ENCODE data around the gene KMT2D. TPM values are rescaled to one million over a fixed set of nuclear protein-coding genes. Genes with fewer than 3 reads are reported as not detected.

The KMT2D gene, protein sequence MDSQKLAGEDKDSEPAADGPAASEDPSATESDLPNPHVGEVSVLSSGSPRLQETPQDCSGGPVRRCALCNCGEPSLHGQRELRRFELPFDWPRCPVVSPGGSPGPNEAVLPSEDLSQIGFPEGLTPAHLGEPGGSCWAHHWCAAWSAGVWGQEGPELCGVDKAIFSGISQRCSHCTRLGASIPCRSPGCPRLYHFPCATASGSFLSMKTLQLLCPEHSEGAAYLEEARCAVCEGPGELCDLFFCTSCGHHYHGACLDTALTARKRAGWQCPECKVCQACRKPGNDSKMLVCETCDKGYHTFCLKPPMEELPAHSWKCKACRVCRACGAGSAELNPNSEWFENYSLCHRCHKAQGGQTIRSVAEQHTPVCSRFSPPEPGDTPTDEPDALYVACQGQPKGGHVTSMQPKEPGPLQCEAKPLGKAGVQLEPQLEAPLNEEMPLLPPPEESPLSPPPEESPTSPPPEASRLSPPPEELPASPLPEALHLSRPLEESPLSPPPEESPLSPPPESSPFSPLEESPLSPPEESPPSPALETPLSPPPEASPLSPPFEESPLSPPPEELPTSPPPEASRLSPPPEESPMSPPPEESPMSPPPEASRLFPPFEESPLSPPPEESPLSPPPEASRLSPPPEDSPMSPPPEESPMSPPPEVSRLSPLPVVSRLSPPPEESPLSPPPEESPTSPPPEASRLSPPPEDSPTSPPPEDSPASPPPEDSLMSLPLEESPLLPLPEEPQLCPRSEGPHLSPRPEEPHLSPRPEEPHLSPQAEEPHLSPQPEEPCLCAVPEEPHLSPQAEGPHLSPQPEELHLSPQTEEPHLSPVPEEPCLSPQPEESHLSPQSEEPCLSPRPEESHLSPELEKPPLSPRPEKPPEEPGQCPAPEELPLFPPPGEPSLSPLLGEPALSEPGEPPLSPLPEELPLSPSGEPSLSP (N-terminal part only)
- polyA plus RNA-seq (2012; ENCODE audit: low read depth, missing spikeins), result 17.2 TPM

DNA sequence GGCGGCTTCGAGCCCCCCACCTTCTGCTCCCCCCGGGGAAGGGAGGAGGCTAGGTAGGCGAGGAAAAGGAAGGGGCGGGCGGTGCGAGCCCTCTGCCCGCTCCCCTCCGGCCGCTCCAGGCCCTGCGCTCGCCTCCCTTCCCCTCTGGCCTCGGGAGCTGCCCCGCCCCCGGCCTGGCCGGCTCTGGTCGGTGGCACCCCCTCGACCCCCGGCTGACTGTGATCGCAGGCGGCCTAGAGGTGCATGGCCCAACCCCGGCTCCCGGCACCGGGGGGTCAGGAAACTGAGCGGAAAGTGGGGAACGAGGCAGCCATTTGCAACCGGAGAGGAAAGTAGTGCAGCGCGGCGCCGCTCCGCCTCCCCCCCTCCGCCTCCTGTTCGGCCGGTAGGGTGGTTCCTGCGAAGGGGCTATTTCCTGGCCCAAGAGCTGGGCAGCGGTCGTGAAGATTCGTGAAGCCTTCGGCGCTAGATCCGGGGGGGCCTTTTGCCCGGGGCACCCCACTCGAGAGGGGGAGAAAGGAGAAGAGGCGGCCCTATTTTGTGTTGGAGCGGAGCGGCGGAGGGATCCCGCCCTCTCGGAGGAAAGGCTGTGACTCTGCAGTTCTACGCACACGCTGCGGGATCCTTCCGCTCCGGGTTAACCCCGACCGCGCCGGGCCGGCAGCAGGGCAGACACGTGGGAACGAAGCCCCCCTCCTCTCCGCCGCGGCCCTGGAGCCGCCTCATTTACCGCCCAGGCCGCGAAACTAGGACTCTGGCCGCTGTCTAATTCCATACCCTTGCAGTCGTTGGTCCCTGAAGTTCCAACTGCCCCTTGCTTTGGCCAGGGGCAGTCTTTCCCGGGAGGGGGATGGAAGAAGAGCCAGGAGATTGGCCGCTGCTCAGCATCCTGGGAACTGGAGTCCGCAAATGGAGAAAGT, at the start of gene KMT2D:
TSS of gene KMT2D (minus strand) at position 558 of the 920 bp plus-strand sequence. CDS start 5,470 bp downstream, outside the sequence.
- DNase-seq (ENCODE audit: insufficient read length, low spot score) (peak; percentile 92), FAIRE-seq (peak; percentile 87)
- TF ChIP-seq POLR2AphosphoS5 (IDR thresholded peaks at IDR 0.05; ENCODE audit: low read depth, low read length) (peak; percentile 82), SPI1 (IDR thresholded peaks at IDR 0.05; ENCODE audit: low read depth, low read length) (no peak), PAX5 (IDR thresholded peaks at IDR 0.05; ENCODE audit: insufficient read depth, low read length, severe bottlenecking) (no peak), POLR2A (IDR thresholded peaks at IDR 0.05; ENCODE audit: low read depth, low read length) (peak; percentile 84; the same call in 1 of the 2 replicates), POU2F2 (IDR thresholded peaks at IDR 0.05; ENCODE audit: low read depth, low read length) (peak; percentile 64; the same call in 1 of the 2 replicates), TAF1 (IDR thresholded peaks at IDR 0.05; ENCODE audit: low read depth, low read length) (peak; percentile 67)

DNA sequence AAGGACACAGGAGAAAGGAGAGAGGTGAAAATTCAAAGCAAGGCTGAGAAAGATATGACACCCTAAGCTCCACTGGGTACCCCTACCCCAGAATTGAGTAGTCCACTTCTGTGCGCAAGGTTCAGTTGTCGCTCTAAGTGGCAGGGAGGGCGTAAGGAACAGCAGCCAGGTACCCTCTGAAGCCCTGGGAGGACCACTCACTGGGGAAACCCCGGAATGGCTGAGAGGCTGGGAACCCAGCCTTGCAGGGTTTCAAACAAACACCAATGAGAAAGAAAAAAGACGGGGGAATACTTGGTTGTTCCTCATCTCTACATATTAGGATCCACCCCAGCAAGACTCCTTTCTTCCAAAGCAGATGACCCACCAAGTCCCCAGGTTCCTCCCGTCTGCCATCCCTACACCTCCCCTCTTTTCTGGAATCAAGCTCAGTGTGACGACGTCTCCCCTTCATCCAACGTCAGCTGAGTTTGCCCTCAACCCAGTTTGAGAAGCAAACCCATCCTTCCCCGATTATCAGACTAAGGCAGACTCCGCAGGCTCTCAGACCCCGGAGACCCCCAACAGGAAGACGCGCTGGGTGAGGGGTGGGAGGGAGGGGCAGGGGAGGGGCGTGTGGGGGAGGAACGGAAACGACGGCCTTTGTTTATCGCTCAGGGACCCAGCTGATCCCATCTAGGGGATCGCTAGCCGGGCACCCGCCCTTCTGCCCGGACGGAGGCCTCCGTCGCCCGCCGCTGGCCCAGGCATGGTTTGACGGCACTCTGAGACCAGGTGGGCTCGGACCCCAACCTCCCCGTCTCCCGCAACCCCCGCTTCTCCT, 49.3 kb upstream of the KMT2D start:
- FAIRE-seq, result no peak
- no peak for TF ChIP-seq POU2F2 (IDR thresholded peaks at IDR 0.05; ENCODE audit: low read depth, low read length)
- TF ChIP-seq TAF1 (IDR thresholded peaks at IDR 0.05; ENCODE audit: low read depth, low read length), result no peak
- no peak for TF ChIP-seq POLR2AphosphoS5 (IDR thresholded peaks at IDR 0.05; ENCODE audit: low read depth, low read length)
- TF ChIP-seq POLR2A (IDR thresholded peaks at IDR 0.05; ENCODE audit: low read depth, low read length), result no peak
- no peak for TF ChIP-seq SPI1 (IDR thresholded peaks at IDR 0.05; ENCODE audit: low read depth, low read length)
- TF ChIP-seq PAX5 (IDR thresholded peaks at IDR 0.05; ENCODE audit: insufficient read depth, low read length, severe bottlenecking), result no peak
- no peak for DNase-seq (ENCODE audit: insufficient read length, low spot score)

DNA sequence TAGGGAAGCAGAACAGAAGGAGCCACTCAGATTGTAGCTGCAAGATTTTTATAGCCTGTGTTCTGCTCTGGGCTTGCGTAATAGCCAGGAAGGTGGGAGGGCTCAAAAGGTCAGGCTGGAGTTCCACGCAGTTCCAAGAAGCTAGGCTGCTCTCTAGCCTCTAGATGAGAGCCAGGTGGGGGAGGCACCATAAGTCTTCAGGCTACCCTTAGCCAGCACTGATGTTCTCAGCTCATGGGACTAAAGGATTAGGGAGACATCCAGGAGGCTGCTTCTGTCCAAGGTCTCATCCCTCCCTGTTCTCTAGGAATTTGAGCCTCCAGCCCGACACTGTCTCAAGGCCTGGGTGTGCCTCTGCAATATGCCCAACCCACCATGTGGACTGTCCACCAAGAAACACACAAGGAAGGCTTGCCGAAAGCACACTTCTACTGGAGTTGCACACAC, 48.4 kb upstream of the KMT2D start:
- no peak for TF ChIP-seq SPI1 (IDR thresholded peaks at IDR 0.05; ENCODE audit: low read depth, low read length)
- no peak for DNase-seq (ENCODE audit: insufficient read length, low spot score)
- no peak for FAIRE-seq

DNA sequence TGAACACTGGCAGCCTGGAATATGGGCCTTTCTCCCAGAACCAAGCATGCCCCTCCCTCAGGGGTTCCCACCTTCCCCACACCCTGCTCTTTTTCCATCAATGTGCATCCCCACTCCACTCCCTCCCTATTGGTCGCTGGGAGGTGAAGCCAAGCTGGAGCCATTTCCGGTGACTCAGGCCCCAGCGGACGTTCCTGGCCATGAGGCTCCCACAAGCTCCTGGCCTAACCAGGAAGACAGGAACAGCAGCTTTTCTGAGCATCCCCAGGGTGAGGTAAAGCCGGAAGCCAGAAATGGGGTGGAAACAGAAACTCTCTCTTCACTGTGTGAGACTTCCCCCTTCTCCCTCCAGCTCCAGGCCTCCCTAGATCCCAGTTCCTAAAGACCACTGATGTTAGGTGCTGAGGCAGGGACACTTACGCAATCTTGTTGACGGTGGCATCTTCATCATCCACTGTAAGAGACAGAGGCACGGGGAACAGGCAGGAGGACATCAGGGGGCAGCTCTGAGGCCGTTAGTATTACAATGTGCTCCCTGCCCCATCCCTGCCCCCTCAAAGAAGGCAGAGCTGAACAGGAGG, 45.0 kb upstream of the KMT2D start:
- TF ChIP-seq PAX5 (IDR thresholded peaks at IDR 0.05; ENCODE audit: insufficient read depth, low read length, severe bottlenecking) (no peak), POU2F2 (IDR thresholded peaks at IDR 0.05; ENCODE audit: low read depth, low read length) (no peak), POLR2A (IDR thresholded peaks at IDR 0.05; ENCODE audit: low read depth, low read length) (no peak), POLR2AphosphoS5 (IDR thresholded peaks at IDR 0.05; ENCODE audit: low read depth, low read length) (no peak), SPI1 (IDR thresholded peaks at IDR 0.05; ENCODE audit: low read depth, low read length) (no peak), TAF1 (IDR thresholded peaks at IDR 0.05; ENCODE audit: low read depth, low read length) (no peak)
- no peak for FAIRE-seq
- DNase-seq (ENCODE audit: insufficient read length, low spot score), result no peak

GRCh38 chr12:49104822-49105221, 44.2 kb upstream of the KMT2D start:
- DNase-seq (ENCODE audit: insufficient read length, low spot score) (no peak), FAIRE-seq (no peak)
- TF ChIP-seq PAX5 (IDR thresholded peaks at IDR 0.05; ENCODE audit: insufficient read depth, low read length, severe bottlenecking), result no peak
- TF ChIP-seq POLR2A (IDR thresholded peaks at IDR 0.05; ENCODE audit: low read depth, low read length), result no peak
- TF ChIP-seq TAF1 (IDR thresholded peaks at IDR 0.05; ENCODE audit: low read depth, low read length), result no peak
- no peak for TF ChIP-seq POU2F2 (IDR thresholded peaks at IDR 0.05; ENCODE audit: low read depth, low read length)
- no peak for TF ChIP-seq POLR2AphosphoS5 (IDR thresholded peaks at IDR 0.05; ENCODE audit: low read depth, low read length)
- no peak for TF ChIP-seq SPI1 (IDR thresholded peaks at IDR 0.05; ENCODE audit: low read depth, low read length)

DNA sequence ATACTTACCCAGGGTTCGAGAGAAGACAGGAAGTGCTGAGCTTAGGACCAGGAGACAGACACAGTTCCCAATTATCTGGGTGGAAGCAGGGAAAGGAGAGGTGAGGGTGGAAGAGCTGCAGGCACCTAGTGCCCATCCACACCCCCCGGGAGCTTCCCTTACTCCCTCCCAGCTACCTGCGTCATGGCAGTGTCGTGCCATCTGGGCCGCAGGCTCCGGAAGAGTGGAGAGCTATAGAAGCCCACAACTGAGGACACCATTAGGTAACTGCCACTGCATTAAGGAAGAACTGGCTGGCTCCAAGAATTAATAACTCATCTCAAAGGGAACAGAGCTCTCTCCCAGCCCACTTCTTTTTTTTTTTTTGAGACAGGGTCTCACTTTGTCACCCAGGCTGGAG, 39.8 kb upstream of the KMT2D start:
- TF ChIP-seq POU2F2 (IDR thresholded peaks at IDR 0.05; ENCODE audit: low read depth, low read length) (no peak), TAF1 (IDR thresholded peaks at IDR 0.05; ENCODE audit: low read depth, low read length) (no peak), SPI1 (IDR thresholded peaks at IDR 0.05; ENCODE audit: low read depth, low read length) (no peak)
- FAIRE-seq (no peak), DNase-seq (ENCODE audit: insufficient read length, low spot score) (no peak)

- TF ChIP-seq TAF1 (IDR thresholded peaks at IDR 0.05; ENCODE audit: low read depth, low read length) (no peak), POU2F2 (IDR thresholded peaks at IDR 0.05; ENCODE audit: low read depth, low read length) (no peak), POLR2AphosphoS5 (IDR thresholded peaks at IDR 0.05; ENCODE audit: low read depth, low read length) (no peak), SPI1 (IDR thresholded peaks at IDR 0.05; ENCODE audit: low read depth, low read length) (no peak), PAX5 (IDR thresholded peaks at IDR 0.05; ENCODE audit: insufficient read depth, low read length, severe bottlenecking) (no peak), POLR2A (IDR thresholded peaks at IDR 0.05; ENCODE audit: low read depth, low read length) (no peak)
- DNase-seq (ENCODE audit: insufficient read length, low spot score) (no peak), FAIRE-seq (no peak)
Observed at GRCh38 chr12:49098703-49099102, 38.1 kb upstream of the KMT2D start.

- FAIRE-seq, result peak; percentile 90
- DNase-seq (ENCODE audit: insufficient read length, low spot score), result no peak
- TF ChIP-seq SPI1 (IDR thresholded peaks at IDR 0.05; ENCODE audit: low read depth, low read length) (no peak), POLR2A (IDR thresholded peaks at IDR 0.05; ENCODE audit: low read depth, low read length) (no peak), POLR2AphosphoS5 (IDR thresholded peaks at IDR 0.05; ENCODE audit: low read depth, low read length) (no peak), PAX5 (IDR thresholded peaks at IDR 0.05; ENCODE audit: insufficient read depth, low read length, severe bottlenecking) (no peak), TAF1 (IDR thresholded peaks at IDR 0.05; ENCODE audit: low read depth, low read length) (no peak), POU2F2 (IDR thresholded peaks at IDR 0.05; ENCODE audit: low read depth, low read length) (no peak)
Observed at GRCh38 chr12:49098035-49098451, 37.4 kb upstream of the KMT2D start.
